ENCODE data around the gene EBF3. TPM values are rescaled to one million over a fixed set of nuclear protein-coding genes. Genes with fewer than 3 reads are reported as not detected.

EBF3 gene
- total RNA-seq, 1 experiment from 2014 or later: not detected

GRCh38 chr10:129850316-129850715, 113.8 kb downstream of the EBF3 start:
- intact Hi-C loops (cut with micrococcal nuclease; ENCODE audit: unreplicated experiment): no loop called here
- ChIA-PET POLR2A (ENCODE audit: unreplicated experiment) (no interaction called here), CTCF (no interaction called here)
- no peaks in the 10 kb centered on the region for H4K20me1 ChIP-seq (ENCODE audit: insufficient read depth)
- H3K36me3 ChIP-seq (ENCODE audit: low read depth): no peaks in the 10 kb centered on the region
- no peak for DNase-seq
- H3K4me2 ChIP-seq: no peak overlapping the region
- peaks cover 91% of the 10 kb centered on the region for H3K27me3 ChIP-seq (ENCODE audit: insufficient read depth, low read depth)
- BruUV-seq (replicated peaks): no TSS peak
- no peaks in the 10 kb centered on the region for H3K9me3 ChIP-seq (ENCODE audit: insufficient read depth, low read depth)
- H3K4me1 ChIP-seq (replicated peaks; ENCODE audit: insufficient read depth): no peaks in the 10 kb centered on the region
- H3K27ac ChIP-seq: no peak overlapping the region
- H3F3A ChIP-seq (ENCODE audit: insufficient read depth, low read depth): no peaks in the 10 kb centered on the region
- no peaks in the 10 kb centered on the region for H3K79me2 ChIP-seq (ENCODE audit: low read depth)
- H3K4me3 ChIP-seq: no peak overlapping the region
- H2AFZ ChIP-seq: no peak overlapping the region
- no peaks in the 10 kb centered on the region for H3K9me2 ChIP-seq (ENCODE audit: insufficient read depth)
- TF ChIP-seq EZH2 (IDR thresholded peaks at IDR 0.05; ENCODE audit: low read depth) (no peak), CTCF (conservative IDR thresholded peaks at IDR 0.05) (no peak)

- Histone ChIP-seq H3K4me1 (replicated peaks; ENCODE audit: insufficient read depth) (no peaks in the 10 kb centered on the region), H3F3A (ENCODE audit: insufficient read depth, low read depth) (no peaks in the 10 kb centered on the region), H3K36me3 (ENCODE audit: low read depth) (no peaks in the 10 kb centered on the region), H2AFZ (no peak overlapping the region), H3K79me2 (ENCODE audit: low read depth) (no peaks in the 10 kb centered on the region), H3K4me3 (no peak overlapping the region), H3K9me3 (ENCODE audit: insufficient read depth, low read depth) (no peaks in the 10 kb centered on the region), H3K4me2 (no peak overlapping the region), H3K27ac (no peak overlapping the region), H4K20me1 (ENCODE audit: insufficient read depth) (no peaks in the 10 kb centered on the region), H3K9me2 (ENCODE audit: insufficient read depth) (no peaks in the 10 kb centered on the region), H3K27me3 (ENCODE audit: insufficient read depth, low read depth) (peaks cover 93% of the 10 kb centered on the region)
- CTCF ChIA-PET: no interaction called here
- POLR2A ChIA-PET (ENCODE audit: unreplicated experiment): no interaction called here
- intact Hi-C loops (cut with micrococcal nuclease; ENCODE audit: unreplicated experiment): no loop called here
- no peak for DNase-seq
- BruUV-seq (replicated peaks): no TSS peak
- TF ChIP-seq CTCF (conservative IDR thresholded peaks at IDR 0.05) (no peak), EZH2 (IDR thresholded peaks at IDR 0.05; ENCODE audit: low read depth) (no peak)
These were observed 114.2 kb downstream of the EBF3 start for GRCh38 chr10:129849853-129850252.

GRCh38 chr10:129849452-129849750, 114.7 kb downstream of the EBF3 start:
- Histone ChIP-seq H4K20me1 (ENCODE audit: insufficient read depth) (no peaks in the 10 kb centered on the region), H3K27me3 (ENCODE audit: insufficient read depth, low read depth) (peaks cover 93% of the 10 kb centered on the region), H3K36me3 (ENCODE audit: low read depth) (no peaks in the 10 kb centered on the region), H3K9me2 (ENCODE audit: insufficient read depth) (no peaks in the 10 kb centered on the region), H2AFZ (no peak overlapping the region), H3K79me2 (ENCODE audit: low read depth) (no peaks in the 10 kb centered on the region), H3K4me1 (replicated peaks; ENCODE audit: insufficient read depth) (no peaks in the 10 kb centered on the region), H3K4me3 (no peak overlapping the region), H3K4me2 (no peak overlapping the region), H3K9me3 (ENCODE audit: insufficient read depth, low read depth) (no peaks in the 10 kb centered on the region), H3K27ac (no peak overlapping the region), H3F3A (ENCODE audit: insufficient read depth, low read depth) (no peaks in the 10 kb centered on the region)
- TF ChIP-seq CTCF (conservative IDR thresholded peaks at IDR 0.05) (no peak), EZH2 (IDR thresholded peaks at IDR 0.05; ENCODE audit: low read depth) (no peak)
- CTCF ChIA-PET: no interaction called here
- DNase-seq: no peak
- intact Hi-C loops (cut with micrococcal nuclease; ENCODE audit: unreplicated experiment): no loop called here
- no TSS peak for BruUV-seq (replicated peaks)
- POLR2A ChIA-PET (ENCODE audit: unreplicated experiment): no interaction called here

Data from PC-9 (cell line).